Measurements from ENCODE around the gene MAGEB5.
"Not testable (repeated sequence)": the region's sequence is repeated elsewhere in the genome, so short reads cannot be mapped to it uniquely, and the experiment has no call there.

Gene MAGEB5

GRCh38 chrX:26215869-26216268 is at the start of gene MAGEB5:
Gene MAGEB5 (plus strand): TSS chrX:26216169. CDS start chrX:26217302, 1,133 bp downstream.
- Histone ChIP-seq H3K9ac (ENCODE audit: low read length) (no peak within 1 kb of the TSS), H3F3A (ENCODE audit: insufficient read depth) (no peaks in the 10 kb centered on the region), H3K36me3 (ENCODE audit: low read length) (no peaks in the 10 kb centered on the region), H3K4me3 (ENCODE audit: insufficient read depth, low read length, poor library complexity, severe bottlenecking) (no peak within 1 kb of the TSS), H3K79me2 (ENCODE audit: insufficient read depth, low read length) (no peaks in the 10 kb centered on the region), H3K9me2 (replicated peaks; ENCODE audit: insufficient read depth, low read length) (no peaks in the 10 kb centered on the region), H3K27ac (ENCODE audit: low read depth, low read length) (no peak within 1 kb of the TSS), H3K4me2 (ENCODE audit: low read depth, low read length, poor library complexity, severe bottlenecking) (no peak within 1 kb of the TSS), H4K20me1 (ENCODE audit: low read depth, low read length) (no peaks in the 10 kb centered on the region), H3K9me3 (ENCODE audit: insufficient read depth, low read length) (no peaks in the 10 kb centered on the region), H2AFZ (ENCODE audit: low read depth, low read length, severe bottlenecking) (no peak within 1 kb of the TSS), H3K27me3 (ENCODE audit: low read length) (no peaks in the 10 kb centered on the region)
- TF ChIP-seq CTCF (IDR thresholded peaks at IDR 0.05; ENCODE audit: insufficient read depth, low read length, poor library complexity, severe bottlenecking) (no peak), EZH2phosphoT487 (conservative IDR thresholded peaks at IDR 0.05; ENCODE audit: low read length) (no peak)

- Histone ChIP-seq H3K79me2 (ENCODE audit: insufficient read depth, low read length) (no peaks in the 10 kb centered on the region), H3K9me2 (replicated peaks; ENCODE audit: insufficient read depth, low read length) (no peaks in the 10 kb centered on the region), H3K4me3 (ENCODE audit: insufficient read depth, low read length, poor library complexity, severe bottlenecking) (no peak within 1 kb of the TSS), H4K20me1 (ENCODE audit: low read depth, low read length) (no peaks in the 10 kb centered on the region), H3K9ac (ENCODE audit: low read length) (no peak within 1 kb of the TSS), H3K27me3 (ENCODE audit: low read length) (no peaks in the 10 kb centered on the region), H2AFZ (ENCODE audit: low read depth, low read length, severe bottlenecking) (no peak within 1 kb of the TSS), H3K4me2 (ENCODE audit: low read depth, low read length, poor library complexity, severe bottlenecking) (no peak within 1 kb of the TSS), H3K36me3 (ENCODE audit: low read length) (no peaks in the 10 kb centered on the region), H3K27ac (ENCODE audit: low read depth, low read length) (no peak within 1 kb of the TSS), H3K9me3 (ENCODE audit: insufficient read depth, low read length) (no peaks in the 10 kb centered on the region), H3F3A (ENCODE audit: insufficient read depth) (no peaks in the 10 kb centered on the region)
- TF ChIP-seq EZH2phosphoT487 (conservative IDR thresholded peaks at IDR 0.05; ENCODE audit: low read length): no peak
Observed at GRCh38 chrX:26192204-26192603, 23.8 kb upstream of the MAGEB5 start, which contains the start of gene MAGEB6. Gene MAGEB6 (plus strand): TSS chrX:26192440. CDS start chrX:26193847, 1,407 bp downstream.

GRCh38 chrX:26203561-26203960 is 12.4 kb upstream of the MAGEB5 start:
- Histone ChIP-seq H3K27me3 (ENCODE audit: low read length) (no peaks in the 10 kb centered on the region), H2AFZ (ENCODE audit: low read depth, low read length, severe bottlenecking) (no peak overlapping the region), H3K4me2 (ENCODE audit: low read depth, low read length, poor library complexity, severe bottlenecking) (no peak overlapping the region), H3K9me2 (replicated peaks; ENCODE audit: insufficient read depth, low read length) (no peaks in the 10 kb centered on the region), H3F3A (ENCODE audit: insufficient read depth) (no peaks in the 10 kb centered on the region), H3K27ac (ENCODE audit: low read depth, low read length) (no peak overlapping the region), H3K79me2 (ENCODE audit: insufficient read depth, low read length) (no peaks in the 10 kb centered on the region), H3K9me3 (ENCODE audit: insufficient read depth, low read length) (no peaks in the 10 kb centered on the region), H3K4me3 (ENCODE audit: insufficient read depth, low read length, poor library complexity, severe bottlenecking) (no peak overlapping the region), H3K36me3 (ENCODE audit: low read length) (no peaks in the 10 kb centered on the region), H4K20me1 (ENCODE audit: low read depth, low read length) (no peaks in the 10 kb centered on the region), H3K9ac (ENCODE audit: low read length) (no peak overlapping the region)
- TF ChIP-seq EZH2phosphoT487 (conservative IDR thresholded peaks at IDR 0.05; ENCODE audit: low read length): no peak
- no peak for TF ChIP-seq CTCF (IDR thresholded peaks at IDR 0.05; ENCODE audit: insufficient read depth, low read length, poor library complexity, severe bottlenecking)

- H3K27ac ChIP-seq (ENCODE audit: low read depth, low read length); H3K9ac ChIP-seq (ENCODE audit: low read length); H3K4me2 ChIP-seq (ENCODE audit: low read depth, low read length, poor library complexity, severe bottlenecking); H2AFZ ChIP-seq (ENCODE audit: low read depth, low read length, severe bottlenecking); H3K27me3 ChIP-seq (ENCODE audit: low read length); H3K4me3 ChIP-seq (ENCODE audit: insufficient read depth, low read length, poor library complexity, severe bottlenecking); H3K9me3 ChIP-seq (ENCODE audit: insufficient read depth, low read length); H3K9me2 ChIP-seq (replicated peaks; ENCODE audit: insufficient read depth, low read length); H3K36me3 ChIP-seq (ENCODE audit: low read length); H4K20me1 ChIP-seq (ENCODE audit: low read depth, low read length); H3F3A ChIP-seq (ENCODE audit: insufficient read depth); H3K79me2 ChIP-seq (ENCODE audit: insufficient read depth, low read length): not testable (repeated sequence)
Observed at GRCh38 chrX:26204717-26205116, 11.3 kb upstream of the MAGEB5 start.
